HG03045 (cell line): ENCODE measurements around the gene LAMC3.
A peak's percentile ranks its signal among the peaks of the same experiment; 100 is the strongest.

Source experiments
- ATAC-seq: cut with Tn5 transposase; IDR thresholded peaks from one replicate; pipeline ENCODE4 v1.9.1; 2021; ENCODE audit warnings: mild to moderate bottlenecking, moderate library complexity; ENCODE audit not compliant: unreplicated experiment

The LAMC3 gene

DNA sequence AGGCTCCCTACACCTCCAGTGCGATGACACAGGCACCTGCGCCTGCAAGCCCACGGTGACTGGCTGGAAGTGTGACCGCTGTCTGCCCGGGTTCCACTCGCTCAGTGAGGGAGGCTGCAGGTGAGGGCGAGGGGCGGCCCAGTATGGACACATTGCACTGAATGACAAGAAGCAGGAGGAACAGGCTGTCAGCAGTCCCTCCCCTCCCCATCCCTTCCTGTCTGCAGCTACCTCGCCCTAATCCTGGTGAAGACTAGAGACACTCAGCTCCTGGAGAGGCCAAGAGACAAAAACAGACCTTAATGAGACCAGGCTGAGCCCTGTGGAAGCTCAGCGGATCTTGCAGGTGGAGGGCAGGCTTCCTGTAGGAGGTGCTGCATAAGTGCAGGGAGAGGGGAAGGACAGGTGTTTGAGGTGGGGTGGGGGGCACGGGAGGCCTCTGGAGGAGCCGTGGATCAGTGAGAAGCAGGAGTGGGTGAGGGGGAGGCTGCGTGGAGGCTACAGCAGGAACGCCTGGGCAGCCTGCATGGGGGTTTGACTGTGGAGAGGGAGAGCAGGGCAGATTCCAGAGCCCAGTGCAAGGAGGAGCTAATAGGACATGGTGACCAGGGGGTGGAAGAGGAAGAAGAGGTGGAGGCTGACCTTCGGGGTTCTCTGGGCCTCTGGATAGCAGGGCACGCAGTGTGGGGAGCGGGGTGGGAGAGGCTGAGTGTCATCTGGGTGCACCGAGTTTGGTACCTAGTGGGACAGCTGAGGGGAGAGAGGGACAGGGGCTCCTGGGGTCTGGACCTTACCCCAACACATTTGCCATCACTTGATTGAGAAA, 30.4 kb downstream of the LAMC3 start:
- no peak for ATAC-seq

DNA sequence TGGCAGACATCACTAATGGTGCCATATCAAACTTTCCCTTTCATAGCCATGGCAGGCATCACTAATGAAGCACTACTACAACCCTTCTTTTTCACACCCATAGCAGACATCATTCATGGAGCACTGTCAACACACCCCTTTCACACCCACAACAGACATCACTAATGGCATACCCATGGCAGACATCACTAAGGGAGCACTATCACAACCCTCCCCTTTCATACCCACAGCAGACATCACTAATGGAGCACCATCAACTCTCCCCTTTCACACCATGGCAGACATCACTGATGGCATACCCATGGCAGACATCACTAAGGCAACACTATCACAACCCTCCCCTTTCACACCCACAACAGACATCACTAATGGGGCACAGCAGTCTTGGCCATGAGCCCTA, 33.7 kb downstream of the LAMC3 start:
- ATAC-seq = no peak

DNA sequence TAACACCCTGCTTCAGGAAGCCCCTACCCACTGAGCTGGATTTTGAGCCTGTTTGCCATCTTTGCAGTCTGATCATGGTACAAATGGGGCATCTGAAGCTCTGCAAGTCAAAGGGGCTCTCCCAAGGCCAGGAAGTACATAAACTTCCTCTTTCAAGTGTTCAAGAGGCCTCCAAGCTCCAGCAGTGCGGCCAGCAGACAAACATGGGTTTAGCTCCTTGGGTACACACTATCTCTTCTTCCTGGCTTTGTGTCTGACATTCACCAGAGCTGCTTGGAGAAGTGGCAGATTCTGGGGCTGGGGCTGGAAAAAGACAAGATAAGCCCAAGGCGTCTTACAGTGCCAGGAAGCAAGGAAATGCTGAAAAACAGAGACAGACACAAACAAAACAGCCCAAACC, 34.1 kb downstream of the LAMC3 start:
- ATAC-seq = no peak

DNA sequence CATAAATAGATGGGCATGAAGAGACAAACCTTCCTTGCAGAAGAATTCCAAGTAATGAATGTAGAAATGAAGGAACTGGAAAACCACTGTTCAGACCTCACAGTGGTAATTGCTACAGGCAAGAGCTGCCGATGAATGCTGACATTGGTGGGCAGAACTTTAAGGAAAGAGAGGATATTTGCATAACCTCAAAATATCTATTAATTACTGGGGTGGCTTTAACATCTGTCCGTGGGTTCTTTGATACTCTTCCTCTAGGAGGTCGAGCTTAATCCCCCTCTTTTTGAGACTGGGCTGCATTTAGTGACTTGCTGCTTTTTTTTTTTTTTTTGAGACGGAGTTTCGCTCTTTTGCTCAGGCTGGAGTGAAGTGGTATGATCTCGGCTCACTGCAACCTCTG, 34.7 kb downstream of the LAMC3 start:
- ATAC-seq = no peak

DNA sequence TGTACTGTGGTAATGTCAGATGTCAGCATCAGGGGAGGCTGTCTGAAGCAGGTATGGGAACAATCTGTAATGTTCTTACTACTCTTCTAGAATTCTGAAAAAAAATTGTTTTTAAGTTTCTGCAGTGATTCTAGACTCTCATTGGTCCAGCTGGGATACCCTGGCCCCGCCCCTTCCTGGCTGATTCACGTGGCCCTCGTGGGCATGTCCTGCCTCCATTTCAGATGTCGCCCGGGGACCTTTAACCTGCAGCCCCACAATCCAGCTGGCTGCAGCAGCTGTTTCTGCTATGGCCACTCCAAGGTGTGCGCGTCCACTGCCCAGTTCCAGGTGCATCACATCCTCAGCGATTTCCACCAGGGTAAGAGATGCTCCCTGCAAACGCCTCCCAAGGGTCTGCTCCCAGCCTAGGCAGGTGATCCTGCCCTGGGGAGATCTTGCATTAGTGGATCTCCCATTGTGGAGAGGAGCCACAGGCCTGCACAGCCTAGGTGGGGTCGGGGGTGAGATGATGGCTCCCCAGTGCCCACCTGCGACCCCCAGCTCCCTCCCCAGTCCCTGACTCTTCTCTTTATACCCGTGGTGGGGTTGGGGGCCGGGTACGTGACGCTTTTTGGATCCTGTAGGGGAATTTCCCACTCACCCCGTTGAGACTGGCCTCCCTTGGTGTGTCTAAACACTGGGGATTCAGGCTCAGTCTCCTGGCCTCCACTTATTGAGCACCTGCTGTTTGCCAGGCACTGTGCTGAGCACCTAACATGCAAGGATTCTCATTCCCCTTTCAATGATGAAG, 36.5 kb downstream of the LAMC3 start:
- no peak for ATAC-seq

DNA sequence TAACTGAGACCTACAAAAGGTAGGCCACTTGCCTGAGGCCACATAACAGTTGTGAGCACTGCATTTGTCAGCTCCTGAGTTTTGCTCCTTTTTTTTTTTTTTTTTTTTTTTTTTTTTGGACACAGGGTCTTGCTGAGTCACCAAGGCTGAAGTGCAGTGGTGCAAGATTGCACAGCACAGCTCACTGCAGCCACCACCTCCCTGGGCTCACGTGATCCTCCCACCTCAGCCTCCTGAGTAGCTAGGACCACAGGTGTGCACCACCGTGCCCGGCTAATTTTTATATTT, 37.1 kb downstream of the LAMC3 start:
- ATAC-seq = no peak

DNA sequence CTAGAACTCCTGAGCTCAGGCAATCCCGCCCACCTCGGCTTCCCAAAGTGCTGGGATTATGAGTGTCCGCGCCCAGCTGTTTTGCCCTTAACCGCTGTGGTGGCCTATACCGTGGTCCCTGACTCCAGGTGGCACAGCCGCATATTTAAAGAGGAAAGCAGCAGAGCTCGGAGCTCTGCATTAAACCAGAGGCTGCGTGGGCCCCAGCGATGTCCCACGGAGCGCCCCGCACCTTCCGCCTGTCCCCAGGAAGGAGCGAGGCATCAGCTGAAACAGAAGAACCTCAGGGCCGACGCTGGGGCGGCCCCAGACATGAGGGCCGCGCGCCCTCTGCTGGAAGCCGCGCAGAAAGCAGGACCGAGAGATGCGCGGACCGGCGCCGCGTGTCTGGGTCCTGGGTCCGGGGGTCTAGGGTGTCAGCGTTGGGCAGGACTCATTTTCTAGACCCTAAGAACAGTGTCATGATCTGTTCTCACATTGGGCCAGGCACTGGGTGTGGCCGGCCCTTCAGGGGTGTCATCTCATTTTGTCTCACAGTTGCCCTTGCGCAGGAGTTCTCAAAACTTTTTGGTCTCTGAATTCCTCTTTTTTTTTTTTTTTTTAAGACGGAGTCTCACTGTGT, 37.7 kb downstream of the LAMC3 start:
- peak; percentile 54 for ATAC-seq

DNA sequence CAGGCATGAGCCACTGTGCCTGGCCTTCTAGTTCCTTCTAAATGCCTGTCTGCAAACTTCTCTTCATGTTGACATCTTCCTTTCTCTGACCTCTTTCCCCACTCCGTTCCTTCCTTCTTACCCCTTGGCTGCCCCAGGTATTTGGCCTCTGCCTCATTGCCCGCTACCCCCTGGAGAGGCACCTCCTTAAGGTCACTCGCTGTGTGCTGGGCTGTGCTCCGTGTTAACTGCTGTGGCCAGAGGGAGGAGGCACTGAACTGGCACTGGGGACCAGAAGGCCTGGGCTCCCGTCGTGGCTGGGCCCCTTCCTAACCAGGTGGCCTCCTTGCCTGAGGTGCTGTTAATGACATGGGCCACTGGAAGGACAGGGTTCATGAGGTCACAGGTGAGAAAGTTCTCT, 39.4 kb downstream of the LAMC3 start:
- ATAC-seq = no peak

DNA sequence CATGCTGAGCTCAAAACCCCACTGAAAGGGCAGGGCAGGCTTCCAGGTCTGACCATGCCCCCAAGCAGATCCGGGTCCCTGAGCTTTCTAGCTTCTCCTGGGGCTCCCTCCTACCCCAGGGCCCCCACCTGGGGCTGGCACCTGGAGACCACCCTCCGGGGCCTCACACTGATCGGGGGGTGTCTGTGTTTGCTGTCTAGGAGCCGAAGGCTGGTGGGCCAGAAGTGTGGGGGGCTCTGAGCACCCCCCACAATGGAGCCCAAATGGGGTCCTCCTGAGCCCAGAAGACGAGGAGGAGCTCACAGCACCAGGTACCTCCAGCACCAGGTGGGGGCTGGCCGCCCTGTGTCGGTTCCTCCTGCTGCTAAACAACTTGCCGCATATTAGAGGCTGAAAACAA, 39.8 kb downstream of the LAMC3 start:
- ATAC-seq = no peak

DNA sequence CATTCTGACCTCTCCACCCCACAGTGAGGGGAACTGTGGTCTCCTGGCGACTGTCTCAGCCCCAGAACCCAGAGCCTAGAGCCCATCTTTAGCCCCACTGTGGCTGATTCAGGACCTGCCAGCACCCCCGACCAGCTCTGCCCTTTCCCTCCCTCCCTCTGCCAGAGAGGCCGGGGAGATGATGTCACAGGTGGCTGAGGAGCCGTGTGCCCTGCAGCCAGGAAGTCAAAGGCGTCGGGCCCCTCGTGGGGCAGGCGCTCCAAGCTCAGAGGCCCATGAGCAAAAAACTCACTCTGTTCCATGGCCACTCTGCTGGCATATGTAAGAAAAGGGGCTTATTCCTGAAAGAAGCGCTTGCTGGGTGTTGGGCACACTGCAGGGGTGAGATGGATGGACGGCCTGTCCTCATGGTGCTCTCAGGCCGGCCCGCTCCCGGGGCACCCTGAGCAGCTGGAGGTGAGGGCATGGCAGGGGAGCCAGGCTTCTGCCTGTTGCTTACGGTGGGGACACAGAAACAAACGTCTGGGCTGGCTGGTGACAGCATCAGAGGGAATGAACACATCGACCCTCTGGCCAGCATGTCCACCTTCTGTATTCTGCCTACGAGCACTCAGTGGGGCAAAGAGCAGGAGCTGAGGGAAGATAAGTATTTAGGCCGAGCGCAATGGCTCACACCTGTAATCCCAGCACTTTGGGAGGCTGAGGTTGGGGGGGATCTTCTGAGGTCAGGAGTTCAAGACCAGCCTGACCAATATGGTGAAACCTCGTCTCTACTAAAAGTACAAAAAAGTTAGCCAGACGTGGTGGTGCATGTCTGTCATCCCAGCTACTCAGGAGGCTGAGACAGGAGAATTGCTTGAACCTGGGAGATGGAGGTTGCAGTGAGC, 41.1 kb downstream of the LAMC3 start:
- ATAC-seq = no peak

DNA sequence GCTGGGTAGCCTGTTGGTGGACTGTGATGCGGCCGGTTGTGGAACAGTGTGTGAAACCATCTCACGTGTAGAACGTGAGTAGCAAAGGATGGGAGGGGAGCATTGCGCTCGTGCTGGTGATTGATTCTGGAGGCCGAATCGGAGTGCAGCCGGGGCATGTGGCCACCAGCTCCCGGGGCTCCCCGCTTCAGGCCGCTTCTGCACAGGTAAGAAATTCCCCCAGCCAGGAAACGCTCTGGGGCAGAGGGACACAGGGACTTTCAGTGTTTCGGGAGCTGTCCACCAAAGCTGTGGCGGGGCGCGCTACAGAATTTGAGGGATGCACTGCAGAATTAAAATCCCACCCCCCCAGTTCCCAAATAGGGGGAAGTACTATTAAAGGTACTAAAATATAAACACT, 41.9 kb downstream of the LAMC3 start:
- ATAC-seq = no peak

DNA sequence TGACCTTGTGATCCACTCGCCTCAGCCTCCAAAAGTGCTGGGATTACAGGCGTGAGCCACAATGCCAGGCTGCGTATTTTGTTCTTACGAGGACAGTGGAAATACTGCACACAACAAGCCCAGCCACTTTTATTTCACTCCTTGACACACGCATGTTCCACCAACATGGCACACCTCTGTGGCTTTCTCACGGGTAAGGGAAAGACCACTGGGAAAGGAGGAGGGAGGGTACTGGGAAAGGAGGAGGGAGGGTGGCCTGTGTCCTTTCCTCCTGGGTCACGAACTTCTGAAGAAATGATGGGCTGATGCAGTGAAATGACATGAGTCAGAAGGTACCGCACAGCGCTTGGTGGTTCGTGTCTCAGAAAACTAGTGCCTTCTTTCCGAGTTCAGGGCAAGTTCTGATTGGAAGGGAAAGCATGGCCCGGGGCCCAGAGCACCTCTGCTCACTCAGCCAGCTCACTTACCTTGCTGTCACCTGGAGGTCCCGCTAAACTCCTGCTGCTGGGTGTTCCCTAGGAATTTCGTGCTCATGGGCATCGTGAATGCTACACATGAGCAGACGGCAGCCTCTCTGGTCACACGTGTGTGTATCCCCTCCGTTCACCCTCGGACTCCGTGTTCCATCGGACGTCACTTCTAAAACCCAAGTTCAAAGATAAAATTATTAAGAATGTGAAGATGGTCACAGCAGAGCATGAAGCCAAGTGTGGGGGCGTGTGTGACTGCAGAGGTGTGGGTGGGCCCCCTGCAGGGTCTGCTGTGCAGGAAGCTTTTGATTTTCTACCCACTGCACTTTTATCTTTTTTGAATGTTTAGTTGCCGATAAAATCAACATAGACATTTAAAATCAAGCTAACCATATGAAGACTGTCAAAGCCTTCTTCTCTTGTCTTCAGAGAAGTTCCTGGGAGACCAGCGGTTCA, 42.9 kb downstream of the LAMC3 start:
- no peak for ATAC-seq

DNA sequence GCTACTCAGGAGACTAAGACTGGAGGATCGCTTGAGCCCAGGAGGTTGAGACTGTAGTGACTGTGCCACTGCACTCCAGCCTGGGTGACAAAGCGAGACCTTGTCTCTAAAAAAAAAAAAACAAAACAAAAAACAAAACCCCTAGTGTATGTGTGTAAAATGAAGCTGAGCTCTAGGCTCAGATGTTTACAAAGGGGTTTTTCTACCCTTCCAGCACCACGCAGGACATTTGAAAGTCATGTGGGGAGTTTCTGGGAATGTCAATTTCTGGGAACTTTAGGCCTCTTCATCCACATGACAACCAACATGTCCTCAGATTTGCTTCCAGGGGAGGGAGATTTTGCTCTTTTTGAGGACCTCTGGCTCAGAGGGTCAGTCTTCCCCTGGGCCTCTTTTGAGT, 44.9 kb downstream of the LAMC3 start:
- no peak for ATAC-seq

DNA sequence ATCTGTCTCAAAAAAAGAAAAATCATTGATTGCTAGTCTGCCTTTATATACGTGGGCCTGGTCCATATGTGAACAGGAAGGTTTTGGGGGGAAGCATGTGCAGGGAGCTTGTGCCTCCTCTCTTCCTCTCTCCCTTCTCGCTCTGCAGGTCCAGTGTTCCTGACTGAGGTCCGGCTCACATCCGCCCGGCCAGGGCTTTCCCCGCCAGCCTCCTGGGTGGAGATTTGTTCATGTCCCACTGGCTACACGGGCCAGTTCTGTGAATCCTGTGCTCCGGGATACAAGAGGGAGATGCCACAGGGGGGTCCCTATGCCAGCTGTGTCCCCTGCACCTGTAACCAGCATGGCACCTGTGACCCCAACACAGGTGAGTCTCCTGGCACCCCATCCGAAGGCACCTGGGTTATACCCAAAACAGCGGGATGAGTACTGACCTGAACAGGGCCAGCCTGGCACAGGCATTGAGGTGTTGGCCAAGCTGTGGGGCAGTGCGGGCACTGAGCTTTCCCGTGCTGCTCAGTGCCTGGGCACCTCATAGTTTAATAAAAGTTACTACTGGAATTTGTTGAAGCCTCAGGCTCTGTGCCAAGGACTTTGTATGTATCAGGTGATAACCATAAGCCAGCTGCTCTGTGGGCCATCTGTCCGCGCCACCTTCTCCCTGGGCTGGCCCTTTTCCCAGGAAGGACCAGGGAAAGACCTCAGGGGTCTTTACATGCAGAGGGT, 48.0 kb downstream of the LAMC3 start:
- no peak for ATAC-seq

DNA sequence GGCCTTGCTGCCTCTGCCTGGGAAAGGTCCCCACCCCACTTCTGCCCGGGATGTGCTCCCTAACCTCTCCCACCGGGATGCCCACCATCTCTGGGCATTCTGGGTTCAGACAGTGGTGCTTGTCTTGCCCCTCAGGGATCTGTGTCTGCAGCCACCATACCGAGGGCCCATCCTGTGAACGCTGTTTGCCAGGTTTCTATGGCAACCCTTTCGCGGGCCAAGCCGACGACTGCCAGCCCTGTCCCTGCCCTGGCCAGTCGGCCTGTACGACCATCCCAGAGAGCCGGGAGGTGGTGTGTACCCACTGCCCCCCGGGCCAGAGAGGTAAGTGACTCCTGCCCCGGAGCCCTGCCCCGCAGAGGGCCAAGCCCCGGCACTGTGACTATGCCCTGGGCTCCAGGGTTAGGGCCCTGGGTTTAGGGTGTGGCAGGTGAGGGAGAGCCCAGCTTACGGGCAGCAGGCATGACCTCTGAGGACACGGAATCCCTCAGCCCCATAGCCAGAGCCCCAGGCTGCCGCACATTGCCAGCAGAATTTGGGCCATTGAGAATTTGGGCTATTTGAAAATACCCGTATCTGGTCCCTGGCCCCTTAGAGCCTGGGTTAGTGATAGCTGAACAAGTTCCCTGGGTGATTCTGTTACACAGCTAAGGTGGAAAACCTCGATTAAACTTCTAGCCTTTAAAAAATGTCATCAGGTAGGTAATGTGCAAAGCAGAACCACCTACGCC, 52.1 kb downstream of the LAMC3 start:
- no peak for ATAC-seq

DNA sequence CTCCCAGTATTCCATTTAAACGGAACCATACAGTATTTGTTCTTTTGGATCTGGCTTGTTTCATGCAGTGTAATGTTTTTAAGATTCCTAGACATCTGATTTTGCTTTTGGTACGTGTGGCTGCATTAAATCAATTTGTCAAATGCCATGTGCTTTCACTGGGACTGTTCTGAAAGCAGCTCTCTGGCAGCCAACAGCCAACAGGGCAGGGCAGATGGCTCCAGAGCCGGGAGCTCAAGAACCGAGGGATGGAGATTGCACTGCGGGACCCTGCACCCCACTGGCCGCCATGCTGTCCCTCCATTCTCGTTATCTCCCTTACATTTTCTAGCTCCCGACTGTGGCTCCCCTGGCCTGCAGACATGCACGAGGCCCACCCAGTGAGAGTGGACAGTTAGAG, 54.0 kb downstream of the LAMC3 start:
- ATAC-seq = no peak

DNA sequence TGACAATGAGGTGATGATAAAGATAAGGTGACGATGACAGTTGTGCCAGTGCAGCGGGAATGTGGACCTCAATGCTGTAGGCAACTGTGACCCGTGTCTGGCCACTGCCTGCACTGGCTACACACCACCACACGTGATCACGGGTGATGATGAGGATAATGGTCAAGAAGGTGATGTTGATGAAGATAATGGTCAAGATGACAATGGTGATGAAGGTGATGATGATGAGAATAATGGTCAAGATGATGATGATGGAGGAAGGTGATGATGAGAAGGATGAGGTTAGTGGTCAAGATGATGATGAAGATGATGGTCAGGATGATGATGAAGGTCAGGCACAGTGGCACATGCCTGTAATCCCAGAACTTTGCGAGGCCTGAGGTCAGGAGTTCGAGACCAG, 56.6 kb downstream of the LAMC3 start:
- ATAC-seq = no peak

DNA sequence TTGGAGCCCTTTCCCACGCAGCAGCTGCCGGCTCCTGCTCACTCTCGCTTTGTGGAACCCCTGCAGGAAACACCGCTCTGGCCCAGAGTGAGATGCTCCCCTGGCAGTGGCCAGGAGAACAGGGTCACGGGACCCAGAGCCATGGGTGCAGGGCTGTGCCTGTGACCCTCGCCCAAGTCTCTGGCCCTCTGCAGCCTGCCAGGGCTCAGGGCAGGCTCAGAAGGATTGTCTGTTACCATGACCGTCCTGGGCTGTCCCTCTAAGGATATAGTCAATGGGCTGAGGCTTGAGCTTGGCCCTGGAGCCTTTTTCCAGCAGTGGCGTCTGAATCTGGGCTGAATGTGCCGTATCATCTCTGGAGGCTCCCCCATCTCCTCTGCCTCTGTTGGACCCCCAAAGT, 58.7 kb downstream of the LAMC3 start:
- ATAC-seq = no peak
